Epithelial cell of proximal tubule (primary cell): ENCODE data around the gene ARFGAP3. TPM values are rescaled to one million over a fixed set of nuclear protein-coding genes. Genes with fewer than 3 reads are reported as not detected.

Source experiments
- DNase-seq: peaks from one replicate; pipeline ENCODE4 v3.0.0-alpha.2; 2011; ENCODE audit warnings: low read depth
- H3K4me3 ChIP-seq: 2 replicates; pipeline ENCODE4 v1.5.1; 2011; ENCODE audit warnings: low read depth, mild to moderate bottlenecking, low read length
- total RNA-seq: library from RNA; depleted of rRNA; stranded (reverse); fragments of >200 nt; gene quantifications from 2 replicates; pipeline ENCODE4 v1.2.3, GENCODE V29; 2015
- TF ChIP-seq, protein P1 (sequence below): conservative IDR thresholded peaks from 2 replicates; pipeline ENCODE4 v1.5.1; 2012; ENCODE audit warnings: low read depth, mild to moderate bottlenecking, low read length

ARFGAP3 gene
- total RNA-seq, 1 donor from 2014 or later, result 62.2 TPM

GRCh38 chr22:42800451-42801251, 56.4 kb downstream of the ARFGAP3 start:
- TF ChIP-seq, protein P1, sequence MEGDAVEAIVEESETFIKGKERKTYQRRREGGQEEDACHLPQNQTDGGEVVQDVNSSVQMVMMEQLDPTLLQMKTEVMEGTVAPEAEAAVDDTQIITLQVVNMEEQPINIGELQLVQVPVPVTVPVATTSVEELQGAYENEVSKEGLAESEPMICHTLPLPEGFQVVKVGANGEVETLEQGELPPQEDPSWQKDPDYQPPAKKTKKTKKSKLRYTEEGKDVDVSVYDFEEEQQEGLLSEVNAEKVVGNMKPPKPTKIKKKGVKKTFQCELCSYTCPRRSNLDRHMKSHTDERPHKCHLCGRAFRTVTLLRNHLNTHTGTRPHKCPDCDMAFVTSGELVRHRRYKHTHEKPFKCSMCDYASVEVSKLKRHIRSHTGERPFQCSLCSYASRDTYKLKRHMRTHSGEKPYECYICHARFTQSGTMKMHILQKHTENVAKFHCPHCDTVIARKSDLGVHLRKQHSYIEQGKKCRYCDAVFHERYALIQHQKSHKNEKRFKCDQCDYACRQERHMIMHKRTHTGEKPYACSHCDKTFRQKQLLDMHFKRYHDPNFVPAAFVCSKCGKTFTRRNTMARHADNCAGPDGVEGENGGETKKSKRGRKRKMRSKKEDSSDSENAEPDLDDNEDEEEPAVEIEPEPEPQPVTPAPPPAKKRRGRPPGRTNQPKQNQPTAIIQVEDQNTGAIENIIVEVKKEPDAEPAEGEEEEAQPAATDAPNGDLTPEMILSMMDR, result no peak
- DNase-seq, result no peak
- H3K4me3 ChIP-seq, result no peak overlapping the region

DNA sequence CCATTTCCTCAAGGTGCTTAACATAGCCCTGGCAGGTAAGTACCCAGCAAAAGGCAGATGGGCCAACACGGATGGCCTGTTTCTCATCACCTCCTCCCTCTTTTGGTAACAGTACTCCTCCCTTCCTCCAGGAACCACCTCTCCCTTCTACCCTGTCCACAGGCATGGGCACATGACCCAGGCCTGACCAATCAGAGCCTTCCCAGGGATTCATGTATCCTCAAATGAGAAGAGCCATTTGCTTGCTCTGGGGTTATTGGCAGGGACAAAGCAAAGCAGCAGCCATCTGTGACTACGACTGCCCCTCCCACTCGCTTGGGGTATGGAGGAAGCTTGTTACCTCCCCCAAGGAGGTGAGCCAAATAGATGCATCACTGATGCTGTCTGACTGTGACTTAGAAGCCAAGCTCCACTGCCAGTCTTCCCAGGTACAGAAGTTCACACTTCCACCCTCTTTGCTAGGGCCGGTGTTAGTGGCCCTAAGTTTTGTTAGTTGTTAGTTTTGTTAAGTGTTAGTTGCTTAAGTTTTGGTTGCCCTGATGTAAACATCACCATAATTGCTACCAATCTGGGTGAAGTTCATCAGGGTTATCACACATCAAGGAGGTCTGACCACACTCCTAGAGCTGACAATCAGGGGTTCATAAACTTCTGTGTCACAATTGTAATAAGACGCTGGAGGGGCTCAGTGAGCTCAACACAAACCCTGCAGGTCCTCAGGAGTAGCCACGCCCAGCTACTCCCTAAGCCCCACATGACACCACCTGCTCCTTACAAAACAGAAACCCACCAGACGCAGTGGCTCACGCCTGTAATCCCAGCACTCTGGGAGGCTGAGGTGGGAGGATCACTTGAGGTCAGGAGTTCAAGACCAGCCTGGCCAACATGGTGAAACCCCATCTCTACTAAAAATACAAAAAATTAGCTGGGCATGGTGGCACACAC, 57.3 kb downstream of the ARFGAP3 start:
- TF ChIP-seq, protein P1, result no peak
- DNase-seq, result no peak
- no peak overlapping the region for H3K4me3 ChIP-seq

- no peak for DNase-seq
- no peak overlapping the region for H3K4me3 ChIP-seq
- TF ChIP-seq, protein P1, result no peak
Observed at GRCh38 chr22:42799061-42799460, 58.0 kb downstream of the ARFGAP3 start.

DNA sequence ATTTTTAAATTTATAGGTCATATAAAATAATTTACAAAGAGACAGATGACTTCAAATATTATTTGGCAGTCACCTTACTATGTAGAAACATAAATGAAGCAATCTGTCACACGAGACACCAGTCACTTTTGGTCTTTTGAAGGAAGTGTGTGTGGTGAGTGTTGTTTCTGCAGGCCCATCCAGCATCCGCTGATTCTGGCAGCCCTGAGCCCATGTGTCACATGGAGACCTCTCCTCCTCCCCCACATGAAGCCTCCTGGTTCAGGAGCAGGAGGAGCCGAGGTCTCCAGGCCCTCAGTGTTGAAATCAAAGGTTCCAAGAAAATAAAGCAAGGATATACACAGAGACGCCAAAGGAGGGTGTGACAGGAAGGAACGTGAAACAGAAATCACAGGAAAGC, 60.1 kb downstream of the ARFGAP3 start:
- TF ChIP-seq, protein P1, result no peak
- H3K4me3 ChIP-seq, result no peak overlapping the region
- DNase-seq, result no peak

GRCh38 chr22:42796081-42796480, 61.0 kb downstream of the ARFGAP3 start:
- DNase-seq, result no peak
- TF ChIP-seq, protein P1, result no peak
- H3K4me3 ChIP-seq, result no peak overlapping the region

DNA sequence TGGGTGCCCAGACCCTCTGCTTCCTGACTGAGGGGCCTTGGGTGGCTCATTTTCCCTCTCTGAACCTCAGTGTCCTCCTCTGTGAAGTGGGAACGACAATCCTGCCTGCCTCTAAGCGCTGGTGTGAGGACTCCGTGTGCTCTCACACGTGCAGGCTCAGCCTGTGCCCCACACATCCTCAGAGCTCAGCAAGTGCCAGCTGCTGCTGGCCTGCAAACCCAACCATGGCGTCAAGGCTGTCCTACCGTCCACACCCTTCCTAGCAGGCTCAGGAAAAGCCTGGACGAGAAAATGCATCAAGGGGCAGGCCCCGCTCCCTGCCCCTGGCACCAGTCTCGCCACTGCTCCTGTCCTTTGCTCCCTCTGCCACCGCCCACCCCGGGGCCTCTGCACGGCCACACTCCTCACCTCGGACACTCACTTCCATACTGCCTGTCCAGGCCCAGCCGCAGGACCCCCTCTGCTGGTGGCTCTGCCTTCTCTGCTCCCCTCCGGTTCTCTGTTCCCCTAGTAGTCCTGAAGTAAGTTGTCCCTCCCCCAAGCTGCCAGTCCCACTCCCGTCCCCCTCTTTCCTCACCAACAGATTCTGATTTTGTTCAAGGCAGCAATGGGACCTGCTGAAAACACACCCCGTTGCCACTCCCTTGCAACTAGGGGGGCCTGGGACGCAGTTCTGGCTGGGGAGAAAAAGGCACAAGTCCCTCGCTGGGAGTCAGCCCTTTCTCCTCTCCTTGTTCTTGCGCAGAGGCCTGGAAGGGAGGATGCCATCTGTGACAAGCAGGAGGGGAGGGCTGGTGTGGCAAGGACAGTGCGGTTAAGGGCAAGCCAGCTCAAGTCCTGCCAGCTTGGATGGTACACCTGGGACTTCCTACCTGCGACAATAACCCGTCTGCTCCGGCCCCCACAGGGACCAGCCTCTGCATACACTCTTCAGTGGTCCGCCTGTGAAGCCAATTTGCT, 62.2 kb downstream of the ARFGAP3 start:
- DNase-seq, result no peak
- TF ChIP-seq, protein P1, result no peak
- no peak overlapping the region for H3K4me3 ChIP-seq
